ENCODE results near the gene COL11A1.
"Not testable (repeated sequence)": the region's sequence is repeated elsewhere in the genome, so short reads cannot be mapped to it uniquely, and the experiment has no call there.

Gene COL11A1

DNA sequence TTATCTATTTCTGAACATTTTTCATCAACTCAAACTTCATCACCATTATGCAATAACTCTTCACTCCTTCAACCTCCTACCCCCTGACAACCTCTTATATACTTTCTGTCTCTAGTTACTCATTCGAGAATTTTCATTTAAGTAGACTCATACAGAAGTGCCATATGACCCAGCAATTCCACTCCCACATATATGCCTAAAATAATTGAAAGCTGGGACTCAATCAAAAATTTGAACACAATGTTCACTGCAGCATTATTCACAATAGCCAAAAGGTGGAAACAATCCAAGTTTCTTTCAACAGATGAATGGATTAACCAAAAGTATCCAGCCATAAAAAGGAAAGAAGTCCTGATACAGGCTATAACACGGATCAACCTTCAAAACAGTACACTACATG is 24.1 kb downstream of the COL11A1 start:
- DNase-seq (ENCODE audit: low read depth in 2 of 3, low spot score in 1 of 3), result no peak

DNA sequence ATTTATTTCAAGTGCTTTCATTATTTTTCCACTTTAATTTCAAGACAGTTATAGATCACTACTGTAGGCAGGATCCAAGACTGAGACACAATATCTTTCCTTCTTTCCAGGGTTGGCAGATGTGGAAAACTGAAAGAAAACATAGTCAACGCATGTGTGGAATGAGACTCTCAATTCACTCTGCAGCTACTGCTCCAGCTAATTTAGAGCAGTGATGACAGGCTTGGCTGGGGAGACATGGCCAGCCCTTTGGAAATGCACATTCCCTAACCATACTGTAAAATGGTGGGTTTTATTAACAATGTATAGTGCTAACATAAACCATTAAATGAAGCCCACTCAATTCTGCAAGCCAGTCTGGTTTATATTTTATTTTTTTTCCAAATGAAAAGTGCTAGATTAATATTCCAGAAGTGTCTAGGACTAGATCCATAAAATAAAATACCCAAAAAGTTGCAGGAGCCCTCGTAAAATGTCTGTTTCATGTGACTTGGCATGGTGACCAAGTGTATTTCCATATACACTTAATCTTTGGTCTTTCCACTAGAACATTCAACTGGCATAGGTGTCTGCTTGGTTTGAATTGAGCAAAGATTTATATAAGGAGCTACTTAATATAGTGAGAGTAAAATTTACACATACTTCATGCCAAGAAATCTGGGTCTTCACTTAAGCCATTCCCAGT is 32.9 kb downstream of the COL11A1 start:
- DNase-seq (ENCODE audit: low read depth in 2 of 3, low spot score in 1 of 3), result no peak

DNA sequence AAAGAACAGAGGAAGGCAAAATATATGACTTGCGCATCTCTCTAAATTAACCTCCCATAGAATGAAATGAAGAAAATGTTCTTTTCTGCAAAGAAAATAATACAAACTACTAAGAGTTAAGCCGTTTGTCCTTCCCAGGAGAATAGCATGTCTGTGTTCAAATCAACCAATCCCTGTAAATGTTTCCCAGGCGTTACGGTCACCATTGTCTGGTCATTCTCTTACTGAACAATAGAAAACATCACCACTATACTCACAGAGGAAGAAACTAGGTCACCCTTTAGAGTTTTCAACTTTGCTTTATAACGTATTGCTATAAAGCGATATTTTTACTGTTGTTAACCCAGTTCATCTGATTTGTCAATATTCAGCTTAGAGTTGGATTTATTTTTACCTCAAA is 34.1 kb downstream of the COL11A1 start:
- DNase-seq (ENCODE audit: low read depth in 2 of 3, low spot score in 1 of 3), result no peak

DNA sequence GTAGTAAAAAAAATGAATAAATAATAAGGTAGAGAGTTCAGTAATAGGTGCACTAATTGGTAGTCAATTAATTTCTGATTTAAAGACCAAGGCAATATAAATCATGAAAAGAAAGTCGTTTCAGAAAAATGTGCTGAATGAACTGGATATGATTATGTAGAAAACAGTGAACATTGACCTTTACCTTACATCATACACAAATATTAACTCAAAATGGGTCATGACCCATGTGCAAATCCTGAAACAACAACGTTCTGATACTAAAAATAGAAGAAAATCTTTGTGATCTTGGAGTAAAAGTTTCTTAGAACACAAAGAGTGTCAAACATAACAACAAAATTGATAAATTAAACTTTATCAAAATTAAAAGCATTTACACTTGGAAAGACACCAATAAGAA is 39.1 kb downstream of the COL11A1 start:
- no peak for DNase-seq (ENCODE audit: low read depth in 2 of 3, low spot score in 1 of 3)

DNA sequence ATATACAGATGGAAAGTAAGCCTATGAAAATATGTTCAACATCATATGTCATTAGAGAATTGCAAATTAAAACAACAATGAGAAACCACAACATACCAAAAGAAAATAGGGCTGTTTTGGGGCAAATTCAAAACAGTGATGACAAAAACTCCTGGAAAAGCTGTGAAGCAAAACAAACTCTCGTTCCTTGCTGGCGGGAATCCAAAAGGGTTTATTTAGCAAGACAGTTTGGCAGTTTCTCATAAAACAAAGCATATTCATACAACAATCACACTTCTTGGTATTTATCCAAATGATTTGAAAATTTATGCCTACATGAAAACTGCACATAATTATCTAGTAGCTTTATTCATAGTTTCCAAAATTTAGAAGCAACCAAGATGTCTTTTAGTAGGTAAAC is 44.4 kb downstream of the COL11A1 start:
- DNase-seq (ENCODE audit: low read depth in 2 of 3, low spot score in 1 of 3), result no peak

DNA sequence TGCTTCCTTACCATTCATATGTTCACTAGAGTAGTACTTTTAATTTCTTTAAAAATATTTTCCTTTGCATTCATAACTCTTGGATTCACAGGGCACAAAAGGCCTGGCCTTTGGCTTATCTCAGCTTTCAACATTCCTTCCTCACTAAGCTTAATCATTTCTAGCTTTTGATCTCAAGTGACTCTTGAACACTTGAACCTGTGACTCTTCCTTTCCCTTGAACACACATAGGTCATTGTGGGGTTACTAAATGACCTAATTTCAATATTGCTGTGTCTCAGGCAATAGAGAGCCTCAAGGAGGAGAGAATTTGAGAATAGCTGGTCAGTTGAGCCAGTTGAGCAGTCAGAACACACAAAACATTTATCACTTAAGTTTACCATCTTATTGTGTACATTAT is 49.9 kb downstream of the COL11A1 start:
- no peak for DNase-seq (ENCODE audit: low read depth in 2 of 3, low spot score in 1 of 3)

DNA sequence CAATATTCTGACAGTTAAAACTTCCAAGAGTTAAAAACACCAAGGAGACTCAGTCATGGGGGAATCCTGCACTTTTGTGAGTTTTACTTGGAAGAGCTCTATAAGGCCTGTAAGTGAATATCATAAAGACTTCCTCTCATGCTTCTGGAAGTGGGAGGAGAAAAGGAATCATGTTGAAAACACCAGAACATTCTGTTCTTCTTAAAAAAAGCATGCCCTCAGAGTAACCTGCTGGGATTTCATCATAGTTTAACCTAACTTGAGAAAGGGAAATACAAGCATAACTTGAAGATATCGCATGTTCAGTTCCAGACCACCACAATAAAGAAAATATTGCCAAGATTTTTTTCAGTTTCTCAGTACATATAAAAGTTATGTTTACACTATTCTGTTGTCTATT is 51.9 kb downstream of the COL11A1 start:
- no peak for DNase-seq (ENCODE audit: low read depth in 2 of 3, low spot score in 1 of 3)

DNA sequence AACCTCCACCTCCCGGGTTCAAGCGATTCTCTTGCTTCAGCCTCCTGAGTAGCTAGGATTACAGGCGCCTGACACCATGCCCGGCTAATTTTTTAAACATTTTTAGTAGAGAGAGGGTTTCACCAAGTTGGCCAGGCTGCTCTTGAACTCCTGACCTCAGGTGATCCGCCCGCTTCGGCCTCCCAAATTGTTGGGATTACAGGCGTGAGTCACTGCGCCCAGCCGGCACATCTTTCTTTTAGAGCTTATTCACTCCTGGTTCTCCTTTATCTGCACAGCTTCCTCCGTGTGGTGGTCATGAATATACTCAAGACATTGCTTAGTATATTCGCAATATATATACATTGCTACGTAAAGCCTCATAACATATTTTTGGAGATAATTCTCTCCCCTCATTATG is 80.2 kb downstream of the COL11A1 start:
- DNase-seq (ENCODE audit: low read depth in 2 of 3, low spot score in 1 of 3), result not testable (repeated sequence)

DNA sequence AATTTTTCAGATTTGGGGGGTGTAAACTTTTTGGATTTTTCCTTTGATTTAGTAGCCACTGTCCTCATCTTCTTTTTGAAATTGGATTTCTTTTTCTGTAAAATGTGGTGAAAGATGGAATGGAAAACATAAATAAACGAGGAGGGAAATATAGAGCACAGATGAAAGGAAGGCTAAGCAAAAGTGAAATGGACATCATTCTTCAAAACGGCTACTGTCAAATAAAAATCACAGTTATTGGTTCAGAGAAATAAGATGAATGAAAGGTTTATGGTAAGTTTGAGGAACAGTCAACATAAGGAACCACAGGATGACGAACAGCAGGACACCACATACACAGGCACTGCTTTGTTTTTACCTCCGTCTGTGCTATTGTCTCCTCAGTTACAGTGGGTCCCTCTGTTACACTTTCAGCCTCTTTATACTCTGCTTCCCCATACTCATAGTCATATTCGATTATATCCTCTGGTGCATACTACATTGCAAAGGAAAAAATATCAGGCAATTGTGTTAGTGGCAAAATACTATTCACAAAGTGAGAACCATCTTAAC is 82.4 kb downstream of the COL11A1 start:
- no peak for DNase-seq (ENCODE audit: low read depth in 2 of 3, low spot score in 1 of 3)

DNA sequence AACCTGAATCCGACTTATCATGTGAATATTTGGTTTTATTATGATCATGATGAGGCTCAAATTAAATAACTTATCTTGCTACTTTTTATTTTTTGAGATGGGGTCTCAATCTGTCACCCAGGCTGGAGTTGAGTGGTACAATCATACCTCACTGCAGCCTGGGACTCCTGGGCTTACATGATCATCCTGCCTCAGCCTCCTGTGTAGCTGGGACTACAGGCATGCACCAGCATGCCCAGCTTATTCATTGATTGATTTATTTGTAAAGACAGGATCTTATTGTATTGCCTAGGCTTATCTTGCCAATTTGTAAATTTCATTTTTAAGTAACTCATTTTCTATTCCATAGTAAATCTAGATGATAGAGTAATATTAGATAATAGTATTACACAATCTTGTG is 84.3 kb downstream of the COL11A1 start:
- DNase-seq (ENCODE audit: low read depth in 2 of 3, low spot score in 1 of 3), result no peak

DNA sequence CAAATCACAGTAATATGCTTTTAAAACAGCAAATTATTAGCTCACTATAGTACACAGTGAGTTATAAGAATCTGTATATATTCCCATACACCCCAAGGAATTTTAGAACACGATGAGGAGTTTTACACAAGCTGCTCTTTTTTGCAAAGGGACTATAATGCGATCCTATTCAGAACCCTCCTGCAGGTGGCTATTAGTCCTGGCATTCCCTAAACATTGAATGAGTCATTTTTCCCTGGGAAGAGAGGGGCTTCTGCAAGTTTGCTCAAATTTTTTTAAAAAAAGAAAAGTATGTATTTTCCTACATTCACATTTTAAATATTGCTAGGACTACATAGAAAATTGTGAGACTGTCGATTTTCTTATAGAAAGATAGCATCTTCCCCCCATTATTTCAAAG is 106.3 kb downstream of the COL11A1 start:
- no peak for DNase-seq (ENCODE audit: low read depth in 2 of 3, low spot score in 1 of 3)

DNA sequence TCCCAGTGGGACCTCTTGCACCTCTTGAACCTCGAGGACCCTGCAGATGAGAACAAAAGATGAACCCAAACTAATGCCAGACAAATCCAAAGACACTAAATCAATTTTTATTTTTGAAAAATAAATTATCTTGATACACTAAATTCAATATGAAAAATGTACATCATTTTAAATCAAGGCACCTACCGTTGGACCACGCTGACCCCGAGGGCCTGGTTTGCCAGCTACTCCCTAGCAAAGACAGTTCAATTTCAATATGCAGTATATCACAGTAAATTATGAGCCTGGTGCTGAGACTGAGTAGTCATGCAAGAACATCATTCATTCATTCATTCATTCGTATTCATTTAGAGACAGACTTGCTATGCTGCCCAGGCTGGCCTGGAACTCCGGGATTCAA is 129.4 kb downstream of the COL11A1 start:
- DNase-seq (ENCODE audit: low read depth in 2 of 3, low spot score in 1 of 3), result no peak

DNA sequence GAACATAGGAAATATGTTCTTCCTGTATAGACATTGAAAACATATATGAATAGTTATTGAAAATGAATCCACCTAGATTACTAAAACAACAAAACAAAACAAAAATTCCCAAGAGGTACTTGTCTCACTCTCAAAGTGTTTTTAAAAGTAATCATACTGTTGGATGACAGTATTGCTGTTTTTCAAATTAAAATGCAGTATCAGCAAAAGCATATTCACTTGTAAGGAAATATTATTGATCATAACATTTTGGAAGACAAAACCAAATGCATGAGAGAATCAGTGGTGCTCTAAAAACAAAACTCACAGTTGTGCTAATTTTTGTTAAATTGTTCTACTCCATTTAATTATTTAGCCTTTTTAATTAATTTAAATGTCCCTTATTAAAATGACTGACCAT is 131.0 kb downstream of the COL11A1 start:
- DNase-seq (ENCODE audit: low read depth in 2 of 3, low spot score in 1 of 3), result no peak

DNA sequence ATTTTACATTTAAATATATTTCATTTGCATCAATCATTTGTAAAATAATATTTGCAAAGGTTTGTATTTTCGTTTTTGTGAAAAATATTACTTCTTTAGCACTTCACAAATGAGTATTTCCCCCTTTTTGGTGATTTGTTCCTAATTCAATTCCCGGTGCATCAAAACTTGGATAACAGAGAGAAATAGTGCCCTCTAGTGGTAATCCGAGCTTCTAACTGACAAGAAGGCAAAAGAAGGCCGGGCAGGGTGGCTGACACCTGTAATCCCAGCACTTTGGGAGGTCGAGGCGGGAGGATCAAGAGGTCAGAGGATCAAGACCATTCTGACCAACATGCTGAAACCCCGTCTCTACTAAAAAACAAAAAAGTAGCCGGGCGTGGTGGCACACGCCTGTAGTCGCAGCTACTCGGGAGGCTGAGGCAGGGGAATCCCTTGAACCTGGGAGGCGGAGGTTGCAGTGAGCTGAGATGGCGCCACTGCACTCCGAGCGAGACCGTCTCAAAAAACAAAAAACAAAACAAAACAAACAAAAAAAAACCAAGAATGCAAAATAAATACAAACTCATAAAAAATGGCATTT is 137.7 kb downstream of the COL11A1 start:
- peak in 1 of 3 donors; percentile 3 for DNase-seq (ENCODE audit: low read depth in 2 of 3, low spot score in 1 of 3)

DNA sequence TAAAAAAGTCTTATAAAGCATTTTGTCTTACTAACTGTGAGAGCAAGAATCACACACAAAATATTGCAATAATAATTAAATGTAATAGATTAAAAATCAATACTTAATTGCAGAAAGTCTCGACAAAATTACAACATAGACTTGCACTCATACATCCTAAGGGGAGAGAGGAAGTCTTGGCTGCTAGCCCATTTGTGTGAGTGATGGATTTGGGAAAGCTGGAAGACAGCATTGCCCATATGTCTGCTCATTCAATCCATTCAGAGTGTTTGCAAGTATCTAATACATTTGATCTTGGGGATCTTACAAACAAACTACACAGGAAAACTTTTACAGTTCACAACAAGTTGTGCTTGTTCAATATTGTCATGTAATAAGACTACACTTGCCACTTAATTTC is 140.5 kb downstream of the COL11A1 start:
- DNase-seq (ENCODE audit: low read depth in 2 of 3, low spot score in 1 of 3), result no peak

DNA sequence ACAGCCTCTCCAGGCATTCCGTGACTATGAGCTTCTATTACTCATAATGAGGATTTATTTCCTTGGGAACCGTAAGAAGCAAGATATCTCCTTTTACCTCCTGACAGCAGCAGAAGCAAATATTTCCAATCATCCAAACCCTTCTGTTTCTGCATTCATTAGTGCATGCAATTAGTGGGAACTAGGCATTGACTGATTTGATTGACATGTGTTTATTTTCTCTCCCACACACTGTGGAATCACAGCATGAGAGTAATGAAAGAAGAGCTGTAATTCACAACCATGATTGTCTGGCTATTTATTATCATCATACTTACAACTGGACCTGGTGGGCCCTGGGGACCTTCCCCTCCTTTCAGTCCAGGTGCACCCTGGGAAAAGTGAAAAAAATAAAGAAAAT is 146.8 kb downstream of the COL11A1 start:
- no peak for DNase-seq (ENCODE audit: low read depth in 2 of 3, low spot score in 1 of 3)

DNA sequence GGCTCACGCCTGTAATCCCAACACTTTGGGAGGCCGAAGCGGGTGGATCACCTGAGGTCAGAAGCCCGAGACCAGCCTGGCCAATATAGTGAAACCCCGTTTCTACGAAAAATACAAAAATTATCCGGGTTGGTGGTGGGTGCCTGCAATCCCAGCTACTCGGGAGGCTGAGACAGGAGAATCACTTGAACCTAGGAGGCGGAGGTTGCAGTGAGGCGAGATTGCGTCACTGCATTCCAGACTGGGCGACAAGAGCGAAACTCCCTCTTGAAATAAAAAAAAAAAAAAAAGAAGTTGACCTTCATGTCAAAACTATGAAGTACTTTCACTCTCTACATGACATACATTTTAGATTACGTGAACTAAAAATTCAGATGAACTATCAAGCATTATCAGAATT is 153.7 kb downstream of the COL11A1 start:
- DNase-seq (ENCODE audit: low read depth in 2 of 3, low spot score in 1 of 3), result no peak

DNA sequence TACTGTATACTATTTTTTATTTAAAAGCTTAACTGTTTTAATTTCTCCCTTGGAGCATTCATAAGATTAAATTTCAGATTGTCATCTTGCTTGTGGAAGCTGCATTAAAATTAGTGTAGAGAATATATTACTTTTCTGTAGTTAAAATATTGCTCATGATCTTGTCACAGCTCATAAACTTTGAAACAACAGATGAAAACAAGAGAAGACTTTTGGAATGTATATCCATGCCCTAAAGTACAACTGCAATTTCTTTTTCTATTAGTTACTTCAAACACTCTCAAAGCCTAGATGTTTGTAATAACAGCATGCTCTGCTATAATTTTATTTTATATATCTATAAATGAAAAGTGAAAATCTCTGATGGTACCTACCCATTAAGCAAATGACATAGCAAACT is 155.9 kb downstream of the COL11A1 start:
- DNase-seq (ENCODE audit: low read depth in 2 of 3, low spot score in 1 of 3), result no peak

DNA sequence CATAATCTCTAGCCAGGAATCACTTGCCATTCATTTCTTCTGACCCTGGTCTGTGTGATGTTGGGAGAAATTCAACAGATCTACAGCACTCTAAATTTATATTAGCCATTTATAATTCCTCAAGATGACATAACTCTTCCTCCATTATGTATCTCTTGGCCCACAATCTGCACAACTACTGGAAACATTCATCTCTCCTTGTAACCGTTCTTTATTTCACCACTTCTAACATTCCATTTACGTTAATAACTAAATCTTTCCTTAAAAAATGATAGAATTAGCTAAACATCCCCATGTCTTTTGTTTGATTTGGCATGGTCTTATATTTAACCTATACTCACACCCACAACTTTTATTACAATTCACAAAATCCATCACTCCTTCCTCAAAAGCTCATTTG is 166.0 kb downstream of the COL11A1 start:
- DNase-seq (ENCODE audit: low read depth in 2 of 3, low spot score in 1 of 3), result no peak

DNA sequence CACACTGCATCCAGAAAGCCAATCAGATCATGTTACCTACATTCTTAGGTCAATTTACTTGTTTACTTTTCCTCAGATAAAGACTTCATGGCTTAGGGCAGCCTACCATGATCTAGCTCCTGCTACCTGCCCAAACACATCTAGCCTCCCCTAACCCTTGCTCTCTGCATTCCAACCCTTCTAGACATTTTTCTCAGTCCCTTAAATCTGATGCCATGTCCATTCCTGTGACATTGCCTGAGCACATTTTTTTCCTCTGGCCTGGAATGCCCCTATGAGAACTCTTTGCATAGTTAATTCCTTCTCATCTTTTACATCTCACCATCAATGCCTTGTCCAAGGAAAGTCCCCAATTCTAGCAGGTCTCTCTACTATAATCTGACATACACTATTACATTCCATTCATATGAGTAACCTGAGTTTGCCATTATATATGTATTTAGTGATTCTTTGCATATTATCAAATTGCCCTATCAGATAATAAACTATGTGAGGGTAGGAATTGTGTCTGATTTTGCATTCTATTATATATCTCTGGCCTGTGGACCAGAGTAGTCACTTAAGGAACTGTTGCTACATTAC is 166.9 kb downstream of the COL11A1 start:
- no peak for DNase-seq (ENCODE audit: low read depth in 2 of 3, low spot score in 1 of 3)

DNA sequence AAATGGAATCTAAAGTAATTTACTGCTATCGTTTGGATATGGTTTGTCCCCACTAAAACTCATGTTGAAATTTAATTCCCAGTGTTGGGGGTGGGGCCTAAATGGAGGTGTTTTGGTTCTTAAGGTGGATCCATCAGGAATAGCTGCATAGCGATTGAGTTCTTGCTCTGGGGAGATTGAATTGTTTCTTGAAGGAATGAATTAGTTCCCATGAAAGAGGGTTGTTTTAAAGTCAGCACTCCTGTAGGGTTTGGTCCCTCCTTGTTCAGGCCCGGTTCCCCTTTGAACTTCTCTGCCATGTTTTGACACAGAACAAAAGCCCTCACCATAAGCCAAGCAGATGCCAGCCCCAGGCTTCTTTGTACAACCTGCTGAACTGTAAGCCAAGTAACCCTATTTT is 170.9 kb downstream of the COL11A1 start:
- no peak for DNase-seq (ENCODE audit: low read depth in 2 of 3, low spot score in 1 of 3)

DNA sequence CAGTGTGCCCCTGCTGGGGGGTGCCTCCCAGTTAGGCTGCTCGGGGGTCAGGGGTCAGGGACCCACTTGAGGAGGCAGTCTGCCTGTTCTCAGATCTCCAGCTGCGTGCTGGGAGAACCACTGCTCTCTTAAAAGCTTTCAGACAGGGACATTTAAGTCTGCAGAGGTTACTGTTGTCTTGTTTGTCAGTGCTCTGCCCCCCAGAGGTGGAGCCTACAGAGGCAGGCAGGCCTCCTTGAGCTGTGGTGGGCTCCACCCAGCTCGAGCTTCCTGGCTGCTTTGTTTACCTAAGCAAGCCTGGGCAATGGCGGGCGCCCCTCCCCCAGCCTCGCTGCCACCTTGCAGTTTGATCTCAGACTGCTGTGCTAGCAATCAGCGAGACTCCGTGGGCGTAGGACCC is 175.0 kb downstream of the COL11A1 start:
- not testable (repeated sequence) for DNase-seq (ENCODE audit: low read depth in 2 of 3, low spot score in 1 of 3)

DNA sequence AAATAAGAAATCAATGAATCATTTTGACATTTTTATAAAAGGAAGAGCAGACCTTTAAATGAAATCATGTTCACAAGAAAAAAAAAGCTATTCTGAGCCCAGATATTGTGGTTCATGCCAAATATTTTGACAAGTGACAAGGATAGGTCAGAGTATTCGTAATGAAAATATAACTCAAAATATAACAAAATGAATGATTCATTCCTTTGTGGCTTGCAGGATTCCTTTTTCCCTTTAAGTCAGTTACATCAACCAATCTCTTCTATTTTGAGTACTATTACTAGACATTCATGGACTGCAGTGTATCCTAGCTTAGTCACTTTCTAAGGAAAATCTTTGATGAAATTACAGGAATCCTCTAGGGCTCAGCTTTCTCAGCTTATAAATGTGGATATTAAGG is 188.7 kb downstream of the COL11A1 start:
- no peak for DNase-seq (ENCODE audit: low read depth in 2 of 3, low spot score in 1 of 3)
